ENCODE results near the gene RABGAP1.
A peak's percentile ranks its signal among the peaks of the same experiment; 100 is the strongest.
"Not testable (repeated sequence)": the region's sequence is repeated elsewhere in the genome, so short reads cannot be mapped to it uniquely, and the experiment has no call there.

Gene RABGAP1

DNA sequence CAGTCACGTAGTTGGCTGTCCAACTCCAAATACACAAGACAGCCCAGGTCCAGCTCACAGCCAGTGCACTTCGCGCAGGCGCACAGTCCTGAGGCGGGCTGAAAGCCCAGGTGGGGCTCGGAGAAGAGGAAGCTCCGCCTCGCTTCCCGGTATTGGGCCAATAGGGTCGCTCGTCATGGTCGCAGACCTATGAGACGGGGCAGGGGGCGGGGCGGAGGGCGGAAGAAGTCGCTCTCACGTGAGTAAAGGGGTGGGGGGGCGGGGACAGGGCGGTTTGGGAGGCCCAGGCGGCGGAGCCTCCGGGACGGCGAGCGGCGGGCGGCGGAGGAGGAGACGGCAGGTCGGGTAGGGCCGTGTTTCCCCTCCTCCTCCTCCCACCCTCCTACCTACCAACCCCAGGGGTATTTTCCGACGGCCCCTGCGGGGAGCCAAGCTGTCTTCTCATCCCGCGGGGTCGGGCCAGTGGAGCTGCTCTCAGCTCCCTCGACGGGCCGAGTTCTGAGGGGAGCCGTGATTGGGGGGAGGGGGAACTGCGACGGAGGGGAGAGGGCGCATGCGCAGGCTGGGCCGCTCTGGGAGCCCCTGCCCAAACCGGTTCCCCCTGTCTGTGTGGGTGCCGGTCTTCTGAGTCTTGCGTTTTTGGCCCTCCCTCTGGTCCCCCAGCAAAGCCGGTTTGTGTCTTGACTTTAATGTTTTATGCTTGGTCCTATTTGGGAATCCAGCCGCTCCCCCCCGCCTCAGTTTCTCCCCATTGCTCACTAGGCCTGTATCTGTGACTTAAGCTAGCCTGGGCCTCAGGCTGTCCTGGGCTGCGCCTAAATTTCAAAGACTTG is at the start of gene RABGAP1:
TSS of gene RABGAP1 (plus strand) at position 272 of the 833 bp plus-strand sequence. CDS start 16,040 bp downstream, outside the sequence.
- peak; percentile 96 for DNase-seq

DNA sequence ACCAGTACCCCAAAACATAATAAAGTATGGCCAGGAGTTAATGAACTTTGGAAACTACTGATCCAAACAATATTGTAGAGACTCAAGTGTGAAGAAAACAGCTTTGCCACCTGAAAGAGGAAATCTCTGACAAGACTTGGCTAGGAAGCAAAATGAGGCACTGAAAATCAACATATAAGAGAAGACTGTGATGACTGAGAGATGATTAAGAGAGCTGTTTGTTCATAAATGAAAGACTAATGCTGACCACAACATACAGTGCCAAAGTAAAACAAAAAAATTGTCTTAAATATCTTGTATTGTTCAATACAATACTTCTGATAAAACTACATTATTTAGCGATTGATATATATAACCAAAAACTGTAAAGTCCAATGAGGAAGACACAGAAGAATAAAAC is 42.9 kb upstream of the RABGAP1 start:
- no peak for DNase-seq

DNA sequence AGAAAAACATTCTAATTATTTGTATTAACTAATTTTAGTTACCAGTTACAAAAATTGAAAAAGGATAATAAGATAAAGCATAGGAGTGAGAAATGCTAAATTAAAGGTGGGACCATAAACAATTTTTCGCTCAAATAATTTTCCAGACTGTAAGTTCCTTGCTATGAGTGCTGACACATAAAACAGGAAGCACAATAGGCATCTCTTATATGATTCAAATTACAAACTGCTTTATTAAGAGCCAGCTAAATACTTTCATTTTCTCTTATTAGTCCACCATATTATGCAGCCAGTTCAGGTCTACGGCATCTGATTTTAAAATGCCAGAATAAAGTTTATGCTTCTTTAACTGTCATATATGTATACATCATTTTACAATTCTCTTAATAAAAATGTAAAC is 40.0 kb upstream of the RABGAP1 start:
- no peak for DNase-seq

DNA sequence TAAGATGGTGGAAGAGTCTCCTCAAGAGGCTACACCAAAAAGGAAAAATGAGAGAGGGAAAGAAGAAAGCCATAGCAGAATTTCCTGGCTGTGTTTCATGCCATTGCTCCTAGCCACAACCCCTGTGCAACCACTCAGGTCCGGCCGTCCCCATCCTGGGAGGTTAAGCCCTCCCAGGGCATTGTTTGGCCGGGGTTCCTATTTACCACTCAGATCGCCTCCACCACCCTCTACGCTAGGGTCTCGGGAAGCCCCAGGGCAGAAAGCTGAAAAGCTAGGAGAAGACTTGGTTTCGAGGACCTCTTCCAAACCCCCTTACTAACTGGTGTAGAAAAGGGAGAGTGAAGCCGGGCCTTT is 36.4 kb upstream of the RABGAP1 start:
- DNase-seq, result peak in 1 of 2 experiments; percentile 13

DNA sequence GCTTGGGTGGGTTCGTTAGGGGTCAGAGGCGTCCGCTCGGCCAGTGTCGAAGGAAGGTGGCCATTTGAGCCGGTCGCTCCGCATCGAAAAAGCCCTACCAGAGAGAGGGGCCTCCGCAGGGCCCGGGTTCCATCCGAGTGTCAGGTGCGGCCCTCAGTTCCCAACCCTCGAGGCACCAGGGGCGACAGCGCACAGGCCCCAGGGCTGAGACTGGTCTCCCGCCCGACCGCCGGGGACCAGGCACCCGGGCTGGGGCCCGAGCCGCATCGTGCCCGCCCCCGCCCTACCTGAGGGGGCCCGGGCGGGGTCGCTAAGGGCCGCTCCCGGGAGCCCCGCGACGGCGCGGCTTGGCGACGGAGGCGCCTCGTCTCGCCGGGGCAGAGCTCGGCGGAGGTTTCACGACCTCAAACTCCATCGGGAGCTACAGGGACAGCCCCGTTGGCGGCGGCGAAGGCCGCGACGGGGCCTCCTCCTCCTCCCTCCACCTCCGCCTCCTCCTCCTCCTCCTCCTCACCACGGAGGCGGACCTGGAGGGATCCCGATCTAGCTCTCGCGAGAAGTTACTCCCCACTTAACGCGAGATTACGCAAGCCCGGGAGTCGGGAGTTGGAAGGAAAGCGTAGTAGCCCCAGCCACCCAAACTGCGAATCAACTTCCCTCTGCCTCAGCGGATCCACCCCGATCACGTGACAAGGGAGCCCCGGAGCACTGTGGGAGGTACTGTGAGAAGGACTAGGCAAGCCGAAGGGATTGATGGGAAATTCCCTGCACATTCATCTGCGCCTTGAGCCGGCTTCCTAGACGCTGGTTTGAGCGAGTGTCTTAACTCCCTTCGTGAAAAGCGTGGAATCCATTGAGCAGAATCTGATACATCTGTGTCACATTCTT is 35.8 kb upstream of the RABGAP1 start, which contains the start of gene RC3H2:
TSS of gene RC3H2 (minus strand) at position 537 of the 888 bp plus-strand sequence. CDS start 7,850 bp downstream, outside the sequence.
- peak; percentile 99 for DNase-seq

DNA sequence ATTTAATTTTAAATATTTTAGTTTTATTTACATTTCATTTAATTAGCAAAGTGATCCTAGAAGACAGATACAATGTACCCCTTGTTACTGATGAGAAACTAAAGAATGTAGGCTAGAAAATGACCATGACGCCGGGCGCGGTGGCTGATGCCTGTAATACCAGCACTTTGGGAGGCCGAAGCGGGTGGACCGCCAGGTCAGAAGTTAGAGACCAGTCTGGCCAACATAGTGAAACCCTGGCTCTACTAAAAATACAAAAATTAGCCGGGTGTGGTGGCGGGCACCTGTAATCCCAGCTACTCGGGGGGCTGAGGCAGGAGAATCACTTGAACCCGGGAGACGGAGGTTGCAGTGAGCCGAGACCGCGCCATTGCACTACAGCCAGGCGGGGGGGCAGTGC is 34.7 kb upstream of the RABGAP1 start:
- DNase-seq, result not testable (repeated sequence)

DNA sequence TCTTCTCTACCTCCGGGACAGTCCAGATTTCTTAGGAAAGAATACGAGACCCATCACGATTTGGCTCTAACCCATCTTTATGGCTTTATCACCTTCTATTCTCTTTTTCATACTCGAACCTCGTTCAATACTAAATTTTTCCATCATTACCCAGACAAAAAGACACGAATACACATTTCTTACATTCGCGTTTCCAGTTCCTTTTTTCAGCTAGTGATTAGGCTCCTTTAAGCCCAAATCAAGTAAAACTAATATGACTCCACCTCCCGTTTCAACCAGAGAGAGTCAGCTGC is 28.2 kb upstream of the RABGAP1 start:
- no peak for DNase-seq

DNA sequence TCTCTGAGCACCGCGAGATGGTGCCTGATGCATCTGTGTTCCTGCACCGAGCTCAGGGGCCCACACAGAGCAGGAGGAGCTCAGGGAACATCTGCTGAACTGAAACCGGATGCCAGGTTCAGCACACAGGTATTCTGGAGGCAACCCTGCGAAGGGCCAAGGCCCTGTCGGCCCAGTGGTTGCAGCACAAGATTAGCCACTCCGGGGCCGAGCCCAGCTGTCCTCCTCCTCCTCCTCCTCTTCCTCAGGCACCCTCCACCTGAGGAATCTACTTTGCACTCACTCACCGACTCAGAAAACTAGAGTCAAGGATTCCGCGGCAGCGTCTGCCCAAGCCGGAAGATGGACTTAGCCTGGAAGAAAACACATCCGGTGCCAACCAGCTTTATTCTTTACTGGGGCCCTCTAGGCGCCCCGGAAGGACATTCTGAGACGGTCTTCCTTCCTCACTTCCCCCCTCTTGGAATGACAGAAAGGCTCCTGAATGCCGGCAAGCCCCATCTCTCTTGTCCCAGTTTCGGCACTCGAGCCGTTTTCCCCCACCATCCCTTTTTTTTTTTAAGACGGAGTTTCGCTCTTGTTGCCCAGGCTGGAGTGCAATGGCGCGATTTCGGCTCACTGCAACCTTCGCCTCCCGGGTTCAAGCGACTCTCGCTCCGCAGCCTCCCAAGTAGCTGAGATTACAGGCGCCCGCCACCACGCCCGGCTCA is 27.7 kb upstream of the RABGAP1 start, which contains the start of gene ZBTB6:
TSS of gene ZBTB6 (minus strand) at position 360 of the 710 bp plus-strand sequence. CDS start 1,251 bp downstream, outside the sequence.
- peak; percentile 58 to 71 for DNase-seq

DNA sequence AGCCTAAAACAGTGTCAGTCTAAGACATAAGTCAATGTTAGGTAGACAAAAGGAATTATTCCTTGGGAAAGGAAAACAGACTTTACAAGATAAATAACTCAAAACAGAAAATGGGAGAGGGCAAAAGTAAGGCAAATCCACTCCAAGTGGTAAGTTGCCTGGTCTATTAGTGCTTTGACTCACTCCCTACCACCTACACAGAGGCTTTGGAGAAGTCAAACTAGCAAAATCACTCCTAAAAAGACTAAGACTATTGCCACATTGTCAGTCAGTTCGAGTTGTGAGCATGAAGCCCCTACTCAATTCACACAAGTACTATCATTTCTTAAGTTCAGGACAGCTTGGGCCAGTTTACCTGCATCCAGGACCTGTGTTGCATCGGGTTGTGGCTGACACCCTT is 22.5 kb upstream of the RABGAP1 start:
- no peak for DNase-seq

DNA sequence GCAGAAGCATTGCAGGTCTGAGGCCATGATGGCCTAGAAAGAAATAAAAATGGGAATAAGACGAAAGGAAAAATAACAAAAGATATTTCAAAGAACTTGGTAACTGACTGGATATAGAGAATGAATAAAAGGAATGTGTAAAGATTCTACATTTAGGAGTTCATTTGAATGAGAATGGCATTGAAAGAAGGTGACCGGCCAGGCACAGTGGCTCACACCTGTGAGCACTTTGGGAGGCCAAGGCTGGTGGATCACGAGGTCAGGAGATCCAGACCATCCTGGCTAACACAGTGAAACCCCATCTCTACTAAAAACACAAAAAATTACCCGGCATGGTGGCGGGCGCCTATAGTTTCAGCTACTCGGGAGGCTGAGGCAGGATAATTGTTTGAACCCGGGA is 18.1 kb upstream of the RABGAP1 start:
- DNase-seq, result no peak

DNA sequence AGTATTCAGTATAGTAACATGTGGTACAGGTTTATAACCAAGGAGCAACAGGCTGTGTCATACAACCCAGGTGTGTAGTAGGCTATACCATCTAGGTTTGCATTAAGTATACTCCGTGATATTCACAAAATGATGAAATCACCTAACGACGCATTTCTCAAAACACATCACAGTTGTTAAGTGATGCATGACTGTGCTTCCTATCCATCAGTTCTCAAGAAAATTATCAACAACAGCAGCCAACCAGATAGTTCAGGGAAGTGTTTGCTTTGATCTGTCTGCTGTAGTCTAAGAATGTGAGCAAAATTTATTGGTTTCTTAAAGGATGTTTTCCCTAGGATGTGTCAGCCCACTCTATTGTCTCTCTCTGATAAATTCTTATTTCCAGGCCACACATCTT is 16.9 kb upstream of the RABGAP1 start:
- DNase-seq, result no peak

DNA sequence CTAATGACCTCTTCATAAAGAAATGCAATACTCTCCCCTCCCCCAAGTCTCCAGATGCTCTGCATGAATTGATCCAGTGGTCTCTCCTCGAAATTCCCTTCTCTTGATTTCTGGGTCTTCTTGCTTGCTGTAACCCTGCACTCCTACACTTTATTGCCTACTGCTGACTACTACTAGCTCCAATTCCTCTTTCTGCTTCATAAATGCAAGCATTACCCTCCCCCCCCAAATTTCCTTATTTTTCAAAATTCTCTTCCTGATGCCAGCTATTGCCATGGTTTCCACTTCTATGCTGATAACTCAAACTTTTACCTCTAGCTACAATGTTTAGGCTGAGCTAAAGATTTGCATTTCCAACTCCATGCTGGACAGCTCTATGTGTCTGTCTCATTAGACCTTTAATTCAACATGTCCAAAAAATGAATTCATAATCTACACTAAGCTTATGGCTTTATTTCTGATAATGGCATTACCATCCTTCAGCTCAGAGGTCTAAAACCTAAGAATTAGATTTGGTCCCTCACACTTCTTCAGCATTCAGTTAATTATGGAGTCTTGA is 10.9 kb upstream of the RABGAP1 start:
- DNase-seq, result no peak

DNA sequence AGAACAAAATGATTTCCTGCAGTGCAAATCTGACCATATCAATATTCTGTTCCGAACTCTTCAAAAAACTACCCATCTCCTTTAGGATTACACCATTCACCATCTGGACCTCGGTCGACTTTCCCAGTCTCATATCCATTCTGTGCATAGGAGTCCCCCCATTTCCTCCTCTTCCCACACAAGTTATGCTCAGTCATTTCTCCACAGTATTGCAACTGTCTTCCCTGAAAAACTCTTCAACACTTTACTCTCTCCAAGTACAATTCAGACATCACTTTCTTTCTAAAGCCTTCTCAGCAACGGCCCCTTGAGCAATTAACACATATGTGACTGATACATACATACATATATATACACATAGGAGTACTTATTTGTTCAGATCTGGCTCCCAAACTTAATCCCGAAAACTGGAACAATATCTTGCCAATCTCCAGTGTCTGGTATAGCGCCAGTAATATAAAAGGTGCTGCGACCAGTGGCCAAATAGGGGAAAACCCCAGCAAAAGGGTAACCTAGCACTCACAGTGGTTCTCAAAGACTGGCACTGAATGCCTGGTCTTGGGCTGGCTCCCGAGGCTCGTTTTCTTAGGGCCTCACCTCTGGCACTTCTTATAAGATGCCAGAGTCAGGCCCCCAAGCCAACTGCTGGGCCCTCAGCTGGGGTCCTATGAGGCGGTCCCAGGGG is 10.1 kb upstream of the RABGAP1 start:
- DNase-seq, result no peak

DNA sequence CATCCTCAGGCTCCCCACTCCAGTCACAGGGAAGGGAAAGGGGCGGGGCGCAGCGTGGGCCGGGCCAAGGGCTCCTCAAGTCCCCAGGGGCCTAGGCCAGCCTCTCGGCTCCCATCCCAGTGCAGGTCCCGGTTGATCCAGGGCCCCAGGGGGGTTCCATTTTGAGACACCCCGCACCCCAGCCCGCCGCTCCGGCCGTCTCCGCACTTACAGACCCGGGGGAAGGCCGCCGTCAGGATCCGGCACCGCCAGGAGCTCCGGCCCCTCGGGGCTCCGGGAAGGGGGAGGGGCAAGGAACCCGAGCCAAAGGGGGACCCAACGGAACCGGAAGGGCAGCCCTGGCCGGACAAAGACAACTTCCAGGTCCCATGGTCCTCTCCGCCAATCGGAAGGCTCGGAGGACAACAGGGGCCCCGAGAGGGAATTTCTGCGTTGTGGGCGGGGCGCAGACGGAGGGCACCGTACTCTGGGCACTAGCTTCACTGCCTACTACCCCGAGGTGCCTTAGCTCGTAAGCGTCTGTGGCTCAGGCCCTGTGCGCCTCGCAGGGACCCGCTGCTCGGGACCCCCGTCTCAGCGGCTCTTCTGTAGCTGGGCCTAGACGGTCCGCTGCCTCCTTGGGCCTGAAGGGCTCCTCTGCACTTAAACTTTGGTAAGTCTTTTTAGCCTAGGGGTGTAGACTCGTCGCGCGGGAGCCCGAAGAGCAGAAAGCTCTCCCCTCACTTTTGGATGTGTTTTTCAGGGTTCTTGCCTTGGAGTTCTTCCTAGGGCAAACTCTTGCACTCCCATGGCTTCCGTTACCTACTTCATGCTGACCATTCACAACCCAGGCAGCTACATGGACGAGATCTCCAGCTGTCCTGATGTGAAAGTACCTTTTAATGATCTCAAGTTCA is 9.3 kb upstream of the RABGAP1 start, which contains the start of gene ZBTB26:
TSS of gene ZBTB26 (minus strand) at position 287 of the 896 bp plus-strand sequence. CDS start 11,578 bp downstream, outside the sequence.
- peak; percentile 90 for DNase-seq

DNA sequence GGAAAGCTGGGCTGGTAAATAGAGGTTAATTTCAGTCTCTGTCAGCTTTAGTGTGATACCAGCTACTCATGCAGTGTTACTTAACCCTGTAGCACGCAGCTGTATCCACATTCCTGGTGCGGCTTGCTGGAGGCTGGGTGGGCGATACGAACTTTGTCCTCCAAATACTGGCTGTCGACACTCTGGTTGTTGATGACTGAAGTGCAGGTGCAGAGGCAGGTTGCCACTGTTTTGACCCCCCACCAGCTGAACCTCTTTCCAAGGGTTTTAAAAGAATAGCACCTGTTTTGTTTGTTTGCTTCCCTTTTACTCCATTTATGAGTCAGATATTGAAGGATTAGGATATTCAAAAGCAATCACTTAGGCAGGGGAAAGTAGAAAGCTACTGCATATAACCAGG is 4.4 kb upstream of the RABGAP1 start:
- no peak for DNase-seq

DNA sequence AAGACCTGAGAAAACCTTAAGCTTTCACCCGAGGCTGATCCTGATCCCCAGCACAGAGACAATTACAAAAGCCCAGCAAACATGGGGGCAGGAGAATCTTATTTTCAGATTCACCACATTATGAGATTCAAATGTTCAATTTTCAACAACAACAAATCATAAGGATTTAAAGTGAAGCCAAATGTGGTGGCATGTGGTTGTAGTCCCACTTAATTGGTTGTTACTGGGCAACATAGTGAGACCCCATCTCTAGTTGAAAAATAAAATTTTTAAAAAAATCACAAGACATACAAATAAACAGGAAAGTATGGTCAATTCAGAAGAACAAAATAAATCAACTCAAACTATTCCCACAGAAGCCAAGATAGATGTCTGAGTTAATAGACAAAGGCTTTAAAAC is 3.9 kb upstream of the RABGAP1 start:
- DNase-seq, result no peak

DNA sequence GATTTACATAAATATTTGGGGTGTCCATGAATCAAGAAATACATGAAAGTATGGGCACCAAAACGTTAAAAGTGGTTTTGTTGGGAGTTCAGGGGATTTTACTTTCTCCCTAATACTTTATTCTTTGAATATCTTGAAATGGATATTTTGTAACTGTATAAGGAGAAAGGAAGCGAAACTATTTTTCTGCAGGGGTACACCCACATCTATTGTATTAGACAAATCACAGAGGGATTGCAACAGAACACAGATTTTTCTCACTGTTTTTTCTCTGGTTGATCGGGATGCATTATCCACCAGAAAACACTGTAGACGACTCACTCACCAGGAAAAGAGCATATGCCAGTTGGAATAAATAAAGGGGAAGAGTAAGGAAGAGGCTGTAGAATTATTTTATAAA is 1.2 kb upstream of the RABGAP1 start:
- no peak for DNase-seq

DNA sequence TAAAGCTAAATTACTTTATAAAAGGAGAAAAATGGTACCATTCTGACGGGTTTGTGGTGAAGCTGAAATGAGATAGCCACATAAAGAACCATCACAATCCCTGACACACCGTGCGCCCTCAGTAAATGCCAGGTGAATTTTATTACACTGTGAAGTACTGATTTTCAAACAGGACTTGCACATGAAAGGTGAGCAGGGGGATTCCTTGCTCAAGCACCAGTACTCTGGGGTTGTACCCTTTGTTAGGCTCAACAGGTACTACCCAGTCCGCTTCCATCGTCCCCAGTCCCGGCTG is 419 bp upstream of the RABGAP1 start:
- DNase-seq, result no peak

DNA sequence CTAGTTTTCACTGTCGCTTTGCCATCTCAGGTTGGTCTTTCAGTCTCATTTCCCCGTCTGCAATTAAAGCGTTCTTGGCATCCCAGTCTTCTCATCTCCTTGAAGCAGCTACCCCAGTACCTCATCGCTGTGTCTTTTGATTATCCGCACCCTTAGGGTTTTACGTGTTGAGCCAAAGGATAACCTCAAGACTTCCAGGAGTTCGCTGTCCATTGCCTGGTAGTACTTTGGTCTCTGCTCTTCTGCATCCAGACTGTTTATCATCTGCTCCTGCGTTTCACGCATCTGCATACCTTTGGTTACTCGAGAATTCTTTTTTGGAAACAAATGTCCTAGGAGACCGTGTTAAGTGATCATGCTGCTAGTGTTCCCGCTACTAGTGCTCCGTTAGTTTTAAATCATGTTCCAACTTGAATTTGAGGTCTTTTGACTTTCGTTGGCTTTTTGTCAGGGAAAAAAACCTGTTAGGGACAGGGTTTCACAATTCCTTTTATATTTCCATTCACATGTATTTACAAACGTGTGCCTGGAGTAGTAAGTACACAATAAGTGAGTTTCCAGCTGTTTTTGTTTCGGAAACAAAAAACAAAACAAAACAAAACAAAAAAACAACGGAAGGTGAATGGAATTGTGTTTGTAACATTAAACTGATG is 888 bp downstream of the RABGAP1 start:
- no peak for DNase-seq
